H9 (cell line): ENCODE data around the gene PM20D2. TPM values are rescaled to one million over a fixed set of nuclear protein-coding genes. Genes with fewer than 3 reads are reported as not detected.

Experiments
- DNase-seq: peaks from one replicate; pipeline ENCODE4 v3.0.0-alpha.2; 2017
- H2AFZ ChIP-seq: one replicate; pipeline ENCODE4 v1.6.1; 2013; ENCODE audit warnings: mild to moderate bottlenecking, low read length, control low read depth, moderate library complexity
- H2AK5ac ChIP-seq: 2 replicates; pipeline ENCODE4 v1.6.1; 2013; ENCODE audit warnings: low read length, control low read depth, mixed read lengths; ENCODE audit not compliant: insufficient read length
- H2BK120ac ChIP-seq: one replicate; pipeline ENCODE4 v1.6.1; 2013; ENCODE audit warnings: low read depth, mild to moderate bottlenecking, low read length, control low read depth, inconsistent platforms; ENCODE audit not compliant: poor library complexity, severe bottlenecking
- H2BK12ac ChIP-seq: 2 replicates; pipeline ENCODE4 v1.6.1; 2013; ENCODE audit warnings: low read length, control low read depth, mixed read lengths, low read depth; ENCODE audit not compliant: insufficient read length
- H2BK15ac ChIP-seq: 2 replicates; pipeline ENCODE4 v1.6.1; 2013; ENCODE audit warnings: low read depth, low read length, control low read depth
- H2BK20ac ChIP-seq: one replicate; pipeline ENCODE4 v1.6.1; 2013; ENCODE audit warnings: low read depth, mild to moderate bottlenecking, low read length, control low read depth, inconsistent platforms; ENCODE audit not compliant: poor library complexity, severe bottlenecking
- H2BK5ac ChIP-seq: 2 replicates; pipeline ENCODE4 v1.6.1; 2013; ENCODE audit warnings: low read length, control low read depth, mixed read lengths; ENCODE audit not compliant: insufficient read length
- H3K14ac ChIP-seq: 2 replicates; pipeline ENCODE4 v1.6.1; 2013; ENCODE audit warnings: low read length, control low read depth; ENCODE audit not compliant: insufficient read depth
- H3K18ac ChIP-seq: 2 replicates; pipeline ENCODE4 v1.6.1; 2013; ENCODE audit warnings: low read depth, mild to moderate bottlenecking, mixed read lengths, low read length, control low read depth; ENCODE audit not compliant: insufficient read length
- H3K23ac ChIP-seq: 2 replicates; pipeline ENCODE4 v1.6.1; 2013; ENCODE audit warnings: low read length, control low read depth, mixed read lengths, low read depth; ENCODE audit not compliant: insufficient read length
- H3K23me2 ChIP-seq: 2 replicates; pipeline ENCODE4 v1.6.1; 2013; ENCODE audit warnings: low read depth, mild to moderate bottlenecking, mixed read lengths, low read length, control low read depth; ENCODE audit not compliant: insufficient read length, poor library complexity, severe bottlenecking
- H3K27ac ChIP-seq: 2 replicates; pipeline ENCODE4 v1.5.1; 2013; ENCODE audit warnings: low read length, control low read depth, mixed read lengths, low read depth; ENCODE audit not compliant: insufficient read length
- H3K27me3 ChIP-seq: 2 replicates; pipeline ENCODE4 v1.6.1; 2013; ENCODE audit warnings: low read length, control low read depth, inconsistent platforms; ENCODE audit not compliant: insufficient read depth
- H3K4ac ChIP-seq: 2 replicates; pipeline ENCODE4 v1.6.1; 2013; ENCODE audit warnings: low read depth, mild to moderate bottlenecking, control low read depth, inconsistent platforms, low read length, moderate library complexity
- H3K4me1 ChIP-seq: 2 replicates; pipeline ENCODE4 v1.6.1; 2013; ENCODE audit warnings: low read length, control low read depth, inconsistent platforms; ENCODE audit not compliant: insufficient read depth
- H3K4me2 ChIP-seq: 2 replicates; pipeline ENCODE4 v1.6.1; 2013; ENCODE audit warnings: low read length, control low read depth, mixed read lengths; ENCODE audit not compliant: insufficient read length, insufficient read depth
- H3K56ac ChIP-seq: 2 replicates; pipeline ENCODE4 v1.6.1; 2013; ENCODE audit warnings: low read depth, mild to moderate bottlenecking, mixed read lengths, low read length, control low read depth; ENCODE audit not compliant: insufficient read length
- H3K79me1 ChIP-seq: 2 replicates; pipeline ENCODE4 v1.6.1; 2013; ENCODE audit warnings: low read depth, mild to moderate bottlenecking, moderate library complexity, low read length, control low read depth, inconsistent platforms; ENCODE audit not compliant: insufficient read depth, poor library complexity, severe bottlenecking
- H3K79me2 ChIP-seq: 2 replicates; pipeline ENCODE4 v1.6.1; 2013; ENCODE audit warnings: low read length, control low read depth, inconsistent platforms; ENCODE audit not compliant: insufficient read depth
- H3K9ac ChIP-seq: 2 replicates; pipeline ENCODE4 v1.6.1; 2013; ENCODE audit warnings: low read length, control low read depth, mixed read lengths; ENCODE audit not compliant: insufficient read length; ENCODE audit errors: extremely low read depth
- H3K9me3 ChIP-seq: one replicate; pipeline ENCODE4 v1.6.1; 2013; ENCODE audit warnings: low read depth, low read length, inconsistent platforms; ENCODE audit not compliant: control insufficient read depth
- H3T11ph ChIP-seq: one replicate; pipeline ENCODE4 v1.6.1; 2013; ENCODE audit warnings: mild to moderate bottlenecking, low read length, control low read depth, inconsistent platforms
- H4K20me1 ChIP-seq: one replicate; pipeline ENCODE4 v1.6.1; 2013; ENCODE audit not compliant: control insufficient read depth, insufficient read length, insufficient read depth
- H4K5ac ChIP-seq: 2 replicates; pipeline ENCODE4 v1.6.1; 2013; ENCODE audit warnings: low read depth, mild to moderate bottlenecking, mixed read lengths, low read length, control low read depth; ENCODE audit not compliant: insufficient read length
- H4K8ac ChIP-seq: replicated peaks from 2 replicates; pipeline ENCODE4 v1.6.1; 2013; ENCODE audit warnings: low read length, control low read depth, mixed read lengths, low read depth; ENCODE audit not compliant: insufficient read length
- H4K91ac ChIP-seq: 2 replicates; pipeline ENCODE4 v1.6.1; 2013; ENCODE audit warnings: low read depth, mild to moderate bottlenecking, moderate library complexity, mixed read lengths, low read length, control low read depth; ENCODE audit not compliant: insufficient read length
- H3K27ac Mint-ChIP-seq, 3 experiments: 2 replicates in 2 of 3; 3 replicates in 1 of 3; pipeline ENCODE4 v1.8.0; 2020 to 2021; ENCODE audit warnings: mixed read lengths in 3 of 3, mild to moderate bottlenecking in 1 of 3, moderate library complexity in 1 of 3
- H3K27me3 Mint-ChIP-seq: 2 replicates; pipeline ENCODE4 v1.8.0; 2021; ENCODE audit warnings: low read depth, mild to moderate bottlenecking, moderate library complexity, mixed read lengths
- H3K36me3 Mint-ChIP-seq, 3 experiments: 2 replicates in 2 of 3; 3 replicates in 1 of 3; pipeline ENCODE4 v1.8.0; 2020 to 2021; ENCODE audit warnings: low read depth in 3 of 3, mixed read lengths in 3 of 3; ENCODE audit not compliant: insufficient read depth in 1 of 3
- H3K4me1 Mint-ChIP-seq, 2 experiments: 2 replicates each; pipeline ENCODE4 v1.8.0; 2020; ENCODE audit warnings: mixed read lengths in 2 of 2
- H3K4me3 Mint-ChIP-seq, 2 experiments: 2 replicates in 1 of 2; 3 replicates in 1 of 2; pipeline ENCODE4 v1.8.0; 2020 to 2021; ENCODE audit warnings: mild to moderate bottlenecking in 2 of 2, mixed read lengths in 2 of 2, moderate library complexity in 1 of 2
- H3K9me3 Mint-ChIP-seq, 2 experiments: 2 replicates in 1 of 2; 3 replicates in 1 of 2; pipeline ENCODE4 v1.8.0; 2020; ENCODE audit warnings: mild to moderate bottlenecking in 2 of 2, mixed read lengths in 2 of 2, moderate library complexity in 1 of 2
- WGBS: extraction: QIAGEN DNeasy Blood & Tissue Kit; methylation state at CpG from one replicate; pipeline ENCODE4 v1.1.7; 2013; ENCODE audit warnings: missing lambda C conversion rate, low lambda C conversion rate, mixed read lengths; ENCODE audit not compliant: insufficient read length; ENCODE audit errors: extremely low coverage; 5-methylcytosine and 5-hydroxymethylcytosine counted together
- total RNA-seq: library from RNA; stranded (reverse); gene quantifications from 2 replicates; pipeline ENCODE4 v1.2.1, GENCODE V29; 2021
- TF ChIP-seq, protein P1 (sequence below): fragments of 200-600 bp; sonication (generic); conservative IDR thresholded peaks from 3 replicates; pipeline ENCODE4 v1.8.0; 2021; ENCODE audit warnings: antibody characterized with exemption, mild to moderate bottlenecking

Gene PM20D2
- total RNA-seq, 1 experiment from 2014 or later: 8.3 TPM

DNA sequence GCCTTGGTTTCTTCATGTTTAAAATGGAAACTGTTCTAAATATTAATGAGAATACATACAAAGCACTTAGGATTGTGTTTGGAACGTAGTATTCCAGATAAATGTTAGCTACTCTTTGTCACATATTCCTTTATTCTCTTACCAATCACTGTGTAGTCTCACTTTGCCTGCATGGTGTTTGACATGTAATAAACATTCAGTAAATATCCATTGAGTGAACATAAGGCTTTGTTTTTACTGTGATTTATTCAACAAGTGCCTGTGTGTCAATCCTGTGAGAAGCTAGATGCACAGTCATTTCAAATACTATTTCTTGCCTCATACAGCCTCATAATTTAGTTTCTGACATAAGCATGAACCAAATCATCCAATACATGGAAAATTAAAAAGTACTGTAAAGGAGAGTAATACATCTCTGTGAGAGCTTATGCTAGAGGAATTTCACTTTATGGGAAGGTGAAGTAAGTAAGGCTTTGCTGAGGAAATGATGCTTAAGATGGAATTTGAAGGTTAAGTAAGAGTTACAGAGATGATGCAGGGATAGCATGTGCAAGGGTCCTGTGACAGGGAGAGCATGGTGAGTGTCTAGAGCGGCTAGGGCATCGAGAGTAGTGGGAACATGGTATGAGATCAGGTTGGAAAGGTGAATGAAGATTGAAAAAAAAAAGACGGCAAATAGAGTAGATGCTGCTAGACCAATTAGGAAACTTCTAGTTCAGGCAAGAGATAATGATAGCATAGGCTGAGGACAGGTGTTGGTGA lies 14.7 kb downstream of the PM20D2 start:
- Histone ChIP-seq H2BK15ac (no peak overlapping the region), H3K56ac (no peak overlapping the region), H3K9me3 (no peaks in the 10 kb centered on the region), H2AFZ (no peak overlapping the region), H3K27ac (no peak overlapping the region), H3K23me2 (no peaks in the 10 kb centered on the region), H2AK5ac (no peak overlapping the region), H4K8ac (no peak overlapping the region), H4K20me1 (no peaks in the 10 kb centered on the region), H3K4me1 (no peaks in the 10 kb centered on the region), H2BK12ac (no peak overlapping the region), H4K91ac (no peak overlapping the region), H3K9ac (no peak overlapping the region), H3K14ac (no peak overlapping the region), H2BK120ac (no peak overlapping the region), H3K23ac (no peak overlapping the region), H3T11ph (no peak overlapping the region), H3K4ac (no peak overlapping the region), H3K79me2 (no peaks in the 10 kb centered on the region), H3K79me1 (no peaks in the 10 kb centered on the region), H3K18ac (no peak overlapping the region), H3K27me3 (no peaks in the 10 kb centered on the region), H2BK5ac (no peak overlapping the region), H2BK20ac (no peak overlapping the region), H4K5ac (no peak overlapping the region), H3K4me2 (no peak overlapping the region)
- TF ChIP-seq, protein P1, sequence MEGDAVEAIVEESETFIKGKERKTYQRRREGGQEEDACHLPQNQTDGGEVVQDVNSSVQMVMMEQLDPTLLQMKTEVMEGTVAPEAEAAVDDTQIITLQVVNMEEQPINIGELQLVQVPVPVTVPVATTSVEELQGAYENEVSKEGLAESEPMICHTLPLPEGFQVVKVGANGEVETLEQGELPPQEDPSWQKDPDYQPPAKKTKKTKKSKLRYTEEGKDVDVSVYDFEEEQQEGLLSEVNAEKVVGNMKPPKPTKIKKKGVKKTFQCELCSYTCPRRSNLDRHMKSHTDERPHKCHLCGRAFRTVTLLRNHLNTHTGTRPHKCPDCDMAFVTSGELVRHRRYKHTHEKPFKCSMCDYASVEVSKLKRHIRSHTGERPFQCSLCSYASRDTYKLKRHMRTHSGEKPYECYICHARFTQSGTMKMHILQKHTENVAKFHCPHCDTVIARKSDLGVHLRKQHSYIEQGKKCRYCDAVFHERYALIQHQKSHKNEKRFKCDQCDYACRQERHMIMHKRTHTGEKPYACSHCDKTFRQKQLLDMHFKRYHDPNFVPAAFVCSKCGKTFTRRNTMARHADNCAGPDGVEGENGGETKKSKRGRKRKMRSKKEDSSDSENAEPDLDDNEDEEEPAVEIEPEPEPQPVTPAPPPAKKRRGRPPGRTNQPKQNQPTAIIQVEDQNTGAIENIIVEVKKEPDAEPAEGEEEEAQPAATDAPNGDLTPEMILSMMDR: no peak
- Mint-ChIP-seq H3K36me3 (peaks cover 0 to 6% (median 0%) of the 10 kb centered on the region in 3 experiments; a peak in 2 of 7 replicates), H3K9me3 (no peaks in the 10 kb centered on the region), H3K4me3 (no peak overlapping the region), H3K27me3 (no peaks in the 10 kb centered on the region), H3K4me1 (peaks cover 4% of the 10 kb centered on the region in 2 experiments), H3K27ac (0 out of 7 replicates have a peak overlapping the region, but pooled peaks of 1 of the 3 experiments have one; percentile 3)
- no peak for DNase-seq
- no CpG with 5 or more reads among the region's 4 CpGs for WGBS
